K562 (cell line): ENCODE data around the gene GPN1. TPM values are rescaled to one million over a fixed set of nuclear protein-coding genes. Genes with fewer than 3 reads are reported as not detected.

Experiments used
- BMI1 ChIP-seq: fragments of 150-350 bp; IDR thresholded peaks from 2 replicates; pipeline ENCODE4 v1.6.1; 2014; ENCODE audit warnings: low read length
- CBX5 ChIP-seq: IDR thresholded peaks from 2 replicates; pipeline ENCODE4 v1.6.1; 2014; ENCODE audit warnings: low read depth, borderline replicate concordance
- CC2D1A ChIP-seq: fragments of 450-650 bp; IDR thresholded peaks from 2 replicates; pipeline ENCODE4 v1.6.1; 2017; ENCODE audit warnings: mild to moderate bottlenecking
- CSDE1 ChIP-seq, 2 experiments: fragments of 450-650 bp; IDR thresholded peaks; 2 replicates each; pipeline ENCODE4 v1.6.1; 2016; ENCODE audit warnings: mild to moderate bottlenecking in 1 of 2
- ELK3 ChIP-seq: fragments of 450-650 bp; formaldehyde crosslinking; IDR thresholded peaks from 2 replicates; pipeline ENCODE4 v1.4.0; 2020; ENCODE audit warnings: mild to moderate bottlenecking
- ERF ChIP-seq: fragments of 450-650 bp; formaldehyde crosslinking; IDR thresholded peaks from 2 replicates; pipeline ENCODE4 v1.4.0; 2020; ENCODE audit warnings: mild to moderate bottlenecking, mixed read lengths
- FOS ChIP-seq: IDR thresholded peaks from 3 replicates; pipeline ENCODE4 v1.6.1; 2011; ENCODE audit not compliant: insufficient read length; ENCODE audit errors: extremely low read depth
- KHSRP ChIP-seq: fragments of 450-650 bp; IDR thresholded peaks from 2 replicates; pipeline ENCODE4 v1.6.1; 2017
- MAFF ChIP-seq: IDR thresholded peaks from 2 replicates; pipeline ENCODE4 v1.6.1; 2012; ENCODE audit warnings: low read length, improper control_type of control experiment
- MAFK ChIP-seq: IDR thresholded peaks from 2 replicates; pipeline ENCODE4 v1.6.1; 2011; ENCODE audit warnings: low read length, improper control_type of control experiment
- MTA1 ChIP-seq: fragments of 450-650 bp; IDR thresholded peaks from 2 replicates; pipeline ENCODE4 v1.6.1; 2017; ENCODE audit warnings: borderline replicate concordance
- NFXL1 ChIP-seq: fragments of 450-650 bp; formaldehyde crosslinking; IDR thresholded peaks from 2 replicates; pipeline ENCODE4 v1.4.0; 2021; ENCODE audit warnings: mild to moderate bottlenecking
- POLR2H ChIP-seq: IDR thresholded peaks from 2 replicates; pipeline ENCODE4 v1.6.1; 2016; ENCODE audit warnings: missing genetic modification characterization, low read depth, mild to moderate bottlenecking, control low read depth, missing compliant biosample characterization, moderate library complexity
- RERE ChIP-seq: sonication (generic); formaldehyde crosslinking; IDR thresholded peaks from 2 replicates; pipeline ENCODE4 v1.8.0; 2023; ENCODE audit warnings: missing genetic modification reagents, mild to moderate bottlenecking, borderline replicate concordance
- SMARCE1 ChIP-seq: fragments of 450-650 bp; IDR thresholded peaks from 2 replicates; pipeline ENCODE4 v1.7.1; 2016; ENCODE audit warnings: mild to moderate bottlenecking
- SRSF7 ChIP-seq: fragments of 200-400 bp; formaldehyde crosslinking; optimal IDR thresholded peaks from 2 replicates; pipeline ENCODE3; 2017; ENCODE audit warnings: mild to moderate bottlenecking, low read depth, low read length
- ZBED1 ChIP-seq: IDR thresholded peaks from 2 replicates; pipeline ENCODE4 v1.6.1; 2014
- ZBTB17 ChIP-seq: fragments of 450-650 bp; formaldehyde crosslinking; IDR thresholded peaks from 2 replicates; pipeline ENCODE4 v1.4.0; 2020; ENCODE audit warnings: mild to moderate bottlenecking
- ZNF655 ChIP-seq: fragments of 250-450 bp; sonication (Bioruptor Pico); IDR thresholded peaks from 2 replicates; pipeline ENCODE4 v1.5.0; 2021
- ZNF699 ChIP-seq: fragments of 250-450 bp; sonication (Bioruptor Pico); IDR thresholded peaks from 2 replicates; pipeline ENCODE4 v1.8.0; 2021; ENCODE audit warnings: mild to moderate bottlenecking, moderate library complexity; ENCODE audit not compliant: insufficient replicate concordance
- ZNF75A ChIP-seq: fragments of 450-650 bp; formaldehyde crosslinking; IDR thresholded peaks from 2 replicates; pipeline ENCODE4 v1.4.0; 2020; ENCODE audit warnings: mild to moderate bottlenecking
- polyA plus RNA-seq, 8 experiments: library from polyadenylated mRNA; depleted of rRNA in 4 of 8; stranded (reverse) in 5 of 8; unstranded in 3 of 8; fragments of >200 nt; fragmentation: Nextera tagmentation in 2 of 8; fragmentation: Illumina TruSeq in 1 of 8; extraction: Ambion mirVana in 2 of 8; extraction: Trizol in 1 of 8; gene quantifications; 2 replicates each; pipeline versions ENCODE4 v1.2.1 to v1.2.3, GENCODE V29; 2011 to 2014; ENCODE audit warnings: inconsistent platforms in 1 of 8, missing spikeins in 1 of 8
- total RNA-seq, 7 experiments: library from RNA; depleted of rRNA in 6 of 7; stranded (reverse); fragments of >200 nt in 6 of 7; fragmentation: Illumina TruSeq in 2 of 7; extraction: Trizol in 2 of 7; gene quantifications; 2 replicates each; pipeline versions ENCODE4 v1.2.1 to v1.2.3, GENCODE V29; 2011 to 2021; ENCODE audit warnings: low replicate concordance in 1 of 7
- TF ChIP-seq, protein P1 (sequence below): fragments of 450-650 bp; IDR thresholded peaks from 2 replicates; pipeline ENCODE4 v1.6.1; 2017; ENCODE audit warnings: mild to moderate bottlenecking, moderate library complexity

Gene GPN1
- total and polyA plus RNA-seq, 9 of the 15 experiments (the other 6 are each of a cell fraction or from before 2014, with no cell fraction given): 23.4 to 171 (median 48.2) TPM

DNA sequence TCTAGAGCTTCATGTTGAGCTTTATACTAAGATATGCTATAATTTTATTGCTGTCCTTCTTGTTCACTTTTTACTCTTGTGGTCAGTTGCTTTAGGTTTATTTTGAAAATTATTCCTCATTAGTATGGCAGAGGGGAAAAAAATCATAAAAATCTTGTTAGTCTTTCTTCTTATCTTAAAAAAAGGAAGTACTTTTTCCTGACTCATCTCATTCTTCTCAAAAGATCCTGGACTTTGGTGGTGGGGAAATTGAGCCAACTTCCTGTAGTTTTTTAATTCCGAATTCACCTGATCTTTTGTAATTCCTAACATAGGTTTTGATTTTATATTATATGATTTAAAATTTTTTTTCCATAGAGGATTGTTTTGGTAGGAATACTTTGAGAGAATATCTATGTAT, 38.6 kb downstream of the GPN1 start (continued):
- TF ChIP-seq, protein P1, sequence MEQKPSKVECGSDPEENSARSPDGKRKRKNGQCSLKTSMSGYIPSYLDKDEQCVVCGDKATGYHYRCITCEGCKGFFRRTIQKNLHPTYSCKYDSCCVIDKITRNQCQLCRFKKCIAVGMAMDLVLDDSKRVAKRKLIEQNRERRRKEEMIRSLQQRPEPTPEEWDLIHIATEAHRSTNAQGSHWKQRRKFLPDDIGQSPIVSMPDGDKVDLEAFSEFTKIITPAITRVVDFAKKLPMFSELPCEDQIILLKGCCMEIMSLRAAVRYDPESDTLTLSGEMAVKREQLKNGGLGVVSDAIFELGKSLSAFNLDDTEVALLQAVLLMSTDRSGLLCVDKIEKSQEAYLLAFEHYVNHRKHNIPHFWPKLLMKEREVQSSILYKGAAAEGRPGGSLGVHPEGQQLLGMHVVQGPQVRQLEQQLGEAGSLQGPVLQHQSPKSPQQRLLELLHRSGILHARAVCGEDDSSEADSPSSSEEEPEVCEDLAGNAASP: no peak
- TF ChIP-seq ZBTB17 (CRISPR knock-in tag) (no peak), POLR2H (0 out of 2 replicates have a peak, but pooled peaks have one; percentile 22), ZNF699 (CRISPR knock-in tag) (no peak), MAFF (peak; percentile 20; the same call in 1 of the 2 replicates), NFXL1 (CRISPR knock-in tag) (no peak), BMI1 (no peak), CBX5 (no peak), ZBED1 (no peak), CSDE1 (IDR thresholded peaks at IDR 0.05) (no peak), KHSRP (no peak), ERF (CRISPR knock-in tag) (no peak), MAFK (peak; percentile 27; the same call in 1 of the 2 replicates), ZNF655 (CRISPR knock-in tag) (no peak), SMARCE1 (0 out of 2 replicates have a peak, but pooled peaks have one; percentile 50), RERE (CRISPR knock-in tag) (no peak), ZNF75A (CRISPR knock-in tag) (no peak), CC2D1A (no peak), SRSF7 (no peak), FOS (no peak), MTA1 (no peak), ELK3 (no peak)
